PC-3 (cell line): ENCODE measurements around the gene TOMM40L.

ENCODE experiments used
- CTCF ChIP-seq: fragments of 300-600 bp; sonication (generic); conservative IDR thresholded peaks from 2 replicates; pipeline ENCODE4 v1.5.1; 2017; ENCODE audit warnings: antibody characterized with exemption, low read depth, mild to moderate bottlenecking, low read length
- EZH2 ChIP-seq: fragments of 300-600 bp; sonication (generic); IDR thresholded peaks from one replicate; pipeline ENCODE4 v1.6.1; 2017; ENCODE audit warnings: antibody characterized with exemption, mild to moderate bottlenecking, low read length; ENCODE audit not compliant: unreplicated experiment
- EZH2phosphoT487 ChIP-seq: fragments of 300-600 bp; sonication (generic); IDR thresholded peaks from 2 replicates; pipeline ENCODE4 v1.6.1; 2018; ENCODE audit warnings: mild to moderate bottlenecking, antibody characterized with exemption, low read length, borderline replicate concordance

GRCh38 chr1:161273402-161273801, 47.5 kb downstream of the TOMM40L start:
- TF ChIP-seq CTCF (no peak), EZH2 (no peak), EZH2phosphoT487 (no peak)
